ENCODE data around the gene LRCH1.
A peak's percentile ranks its signal among the peaks of the same experiment; 100 is the strongest.

Gene LRCH1

DNA sequence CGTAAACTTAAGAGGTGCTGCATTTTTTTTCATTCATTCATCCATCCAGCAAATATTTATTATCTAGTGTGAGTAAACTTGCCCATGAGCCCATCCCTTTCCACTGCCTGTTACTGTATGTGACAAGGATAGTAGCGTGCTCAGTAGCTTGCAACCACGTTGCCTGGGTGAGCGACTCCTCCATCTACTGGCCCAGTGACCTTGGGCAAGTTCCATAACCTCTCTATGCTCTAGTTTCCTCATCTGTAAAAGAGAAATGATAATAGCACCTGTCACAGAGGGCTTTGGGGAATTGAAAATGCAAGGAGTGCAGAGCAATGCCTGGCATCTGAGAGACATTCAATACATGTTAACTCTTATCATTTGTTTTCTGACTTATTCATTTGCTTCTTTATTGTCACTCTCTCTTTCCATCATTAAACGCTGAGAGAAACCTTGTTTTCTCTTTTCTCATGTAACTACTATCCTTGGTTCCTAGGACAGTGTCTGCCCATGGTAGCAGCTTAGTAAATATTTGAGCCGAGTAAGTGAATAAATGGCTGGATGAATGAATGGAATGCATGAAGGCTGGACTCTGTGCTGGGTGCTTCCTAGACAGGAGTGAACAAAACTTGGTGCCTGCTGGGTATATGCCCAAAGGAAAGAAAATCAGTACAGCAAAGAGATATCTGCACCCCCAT lies 19.9 kb downstream of the LRCH1 start:
- TF ChIP-seq, protein P1, sequence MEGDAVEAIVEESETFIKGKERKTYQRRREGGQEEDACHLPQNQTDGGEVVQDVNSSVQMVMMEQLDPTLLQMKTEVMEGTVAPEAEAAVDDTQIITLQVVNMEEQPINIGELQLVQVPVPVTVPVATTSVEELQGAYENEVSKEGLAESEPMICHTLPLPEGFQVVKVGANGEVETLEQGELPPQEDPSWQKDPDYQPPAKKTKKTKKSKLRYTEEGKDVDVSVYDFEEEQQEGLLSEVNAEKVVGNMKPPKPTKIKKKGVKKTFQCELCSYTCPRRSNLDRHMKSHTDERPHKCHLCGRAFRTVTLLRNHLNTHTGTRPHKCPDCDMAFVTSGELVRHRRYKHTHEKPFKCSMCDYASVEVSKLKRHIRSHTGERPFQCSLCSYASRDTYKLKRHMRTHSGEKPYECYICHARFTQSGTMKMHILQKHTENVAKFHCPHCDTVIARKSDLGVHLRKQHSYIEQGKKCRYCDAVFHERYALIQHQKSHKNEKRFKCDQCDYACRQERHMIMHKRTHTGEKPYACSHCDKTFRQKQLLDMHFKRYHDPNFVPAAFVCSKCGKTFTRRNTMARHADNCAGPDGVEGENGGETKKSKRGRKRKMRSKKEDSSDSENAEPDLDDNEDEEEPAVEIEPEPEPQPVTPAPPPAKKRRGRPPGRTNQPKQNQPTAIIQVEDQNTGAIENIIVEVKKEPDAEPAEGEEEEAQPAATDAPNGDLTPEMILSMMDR (conservative IDR thresholded peaks at IDR 0.05; ENCODE audit: control insufficient read depth, insufficient read depth, low read depth, low read length): no peak
- DNase-seq (ENCODE audit: low read depth): no peak
- no peak overlapping the region for H3K4me3 ChIP-seq (ENCODE audit: control insufficient read depth, low read depth, low read length)

DNA sequence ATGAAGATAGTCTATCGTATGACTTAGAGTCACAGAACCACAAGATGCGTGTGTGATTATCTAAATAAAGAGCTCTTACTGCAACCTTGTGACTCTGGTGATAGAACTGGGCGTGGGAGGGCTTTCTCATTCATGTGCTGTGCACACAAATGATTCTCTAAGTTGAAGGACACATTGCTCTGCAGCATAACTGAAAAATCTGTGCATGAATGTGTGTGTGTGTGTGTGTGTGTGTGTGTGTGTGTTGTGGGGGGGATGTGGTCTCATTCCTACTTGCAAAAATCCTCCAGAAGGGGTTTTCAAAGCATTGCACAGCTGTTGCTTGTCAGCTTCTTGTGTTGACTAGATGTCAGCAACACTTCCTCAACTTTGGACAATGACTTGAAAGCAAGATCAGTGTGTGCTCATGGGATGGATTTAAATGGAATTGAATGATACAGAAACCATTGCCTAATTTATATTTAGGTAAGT lies 22.4 kb downstream of the LRCH1 start:
- peak; percentile 73 for DNase-seq (ENCODE audit: low read depth)
- TF ChIP-seq, protein P1 (conservative IDR thresholded peaks at IDR 0.05; ENCODE audit: control insufficient read depth, insufficient read depth, low read depth, low read length): no peak
- no peak overlapping the region for H3K4me3 ChIP-seq (ENCODE audit: control insufficient read depth, low read depth, low read length)

DNA sequence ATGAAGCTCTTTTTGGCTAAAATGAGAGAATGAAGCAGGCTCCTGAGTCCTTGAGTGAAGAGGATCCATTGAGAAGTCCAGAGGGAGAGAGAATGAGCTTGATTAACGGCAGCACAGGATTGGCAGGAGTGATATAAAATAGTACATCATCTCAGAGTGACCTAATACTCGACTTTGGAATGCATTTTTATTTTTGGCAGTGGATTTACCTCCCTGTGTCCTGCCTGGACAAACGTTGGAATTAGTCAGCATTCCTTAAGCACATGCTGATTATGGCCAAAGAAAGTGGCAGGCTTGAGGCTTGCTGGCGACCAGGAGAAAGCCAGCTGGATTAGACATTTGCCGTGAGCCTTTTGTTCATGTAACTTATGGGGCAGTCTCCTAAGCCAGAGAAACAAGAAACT lies 22.9 kb downstream of the LRCH1 start:
- H3K4me3 ChIP-seq (ENCODE audit: control insufficient read depth, low read depth, low read length): no peak overlapping the region
- TF ChIP-seq, protein P1 (conservative IDR thresholded peaks at IDR 0.05; ENCODE audit: control insufficient read depth, insufficient read depth, low read depth, low read length): no peak
- DNase-seq (ENCODE audit: low read depth): peak; percentile 91

DNA sequence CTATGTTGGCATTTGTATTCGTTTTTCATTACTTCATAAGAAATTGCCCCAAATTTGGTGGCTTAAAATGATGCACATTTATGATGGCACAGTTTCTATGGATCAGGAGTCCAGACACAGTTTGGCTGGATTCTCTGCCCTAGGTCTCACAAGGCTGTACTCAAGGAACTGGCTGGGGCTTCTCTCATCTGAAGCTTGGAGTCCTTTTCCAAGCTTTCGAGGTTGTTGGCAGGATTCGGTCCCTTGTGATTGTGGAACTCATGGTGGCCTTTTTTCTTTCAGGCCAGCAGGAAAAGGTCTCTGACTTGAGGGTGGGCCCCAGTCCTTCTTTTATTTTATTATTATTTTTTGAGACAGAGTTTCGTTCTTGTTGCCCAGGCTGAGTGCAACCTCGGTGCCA lies 23.8 kb downstream of the LRCH1 start:
- H3K4me3 ChIP-seq (ENCODE audit: control insufficient read depth, low read depth, low read length): no peak overlapping the region
- TF ChIP-seq, protein P1 (conservative IDR thresholded peaks at IDR 0.05; ENCODE audit: control insufficient read depth, insufficient read depth, low read depth, low read length): no peak
- DNase-seq (ENCODE audit: low read depth): no peak

DNA sequence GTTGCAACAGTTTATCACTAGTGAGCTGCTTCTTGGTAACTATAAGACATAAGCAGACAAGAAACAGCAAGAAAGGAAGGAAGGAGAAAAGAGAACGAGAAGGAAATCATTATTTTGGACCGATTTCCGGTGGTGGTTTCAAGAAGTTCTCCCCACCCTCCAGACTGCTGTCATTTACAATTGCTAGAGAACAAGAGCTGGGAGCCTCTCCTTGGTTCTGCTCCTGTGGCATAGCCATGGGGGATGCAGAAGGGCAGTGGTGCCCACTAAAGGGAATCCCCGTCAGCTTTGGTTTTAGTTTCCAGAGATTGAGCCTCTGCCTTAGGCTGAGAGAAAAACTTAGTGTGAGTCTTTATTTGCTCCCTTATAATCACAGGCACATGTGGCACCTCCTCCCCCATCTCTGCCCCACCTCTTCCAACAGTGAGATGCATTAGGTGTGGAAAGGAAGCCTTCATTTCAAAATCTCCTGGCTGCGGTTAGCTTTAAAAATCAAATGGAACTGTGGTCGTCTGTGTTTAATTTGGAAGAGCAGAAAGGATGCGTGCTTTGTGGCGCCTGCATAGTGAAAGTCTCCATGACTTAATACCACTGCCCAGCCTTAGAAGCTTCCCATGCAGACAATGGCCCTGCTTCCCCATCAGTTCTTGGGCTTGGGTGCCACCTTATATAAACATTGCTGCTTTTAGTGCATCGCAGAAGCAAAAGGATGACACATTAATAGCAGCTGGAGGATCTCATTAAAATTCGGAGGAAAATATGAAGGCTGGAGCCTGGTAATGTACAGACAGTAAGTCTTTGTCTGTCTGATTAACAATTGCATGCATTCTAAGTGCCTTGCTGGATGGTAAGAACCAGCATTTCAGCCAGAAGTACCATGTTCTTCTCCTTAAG lies 25.0 kb downstream of the LRCH1 start:
- TF ChIP-seq, protein P1 (conservative IDR thresholded peaks at IDR 0.05; ENCODE audit: control insufficient read depth, insufficient read depth, low read depth, low read length): no peak
- H3K4me3 ChIP-seq (ENCODE audit: control insufficient read depth, low read depth, low read length): no peak overlapping the region
- peak; percentile 40 for DNase-seq (ENCODE audit: low read depth)

DNA sequence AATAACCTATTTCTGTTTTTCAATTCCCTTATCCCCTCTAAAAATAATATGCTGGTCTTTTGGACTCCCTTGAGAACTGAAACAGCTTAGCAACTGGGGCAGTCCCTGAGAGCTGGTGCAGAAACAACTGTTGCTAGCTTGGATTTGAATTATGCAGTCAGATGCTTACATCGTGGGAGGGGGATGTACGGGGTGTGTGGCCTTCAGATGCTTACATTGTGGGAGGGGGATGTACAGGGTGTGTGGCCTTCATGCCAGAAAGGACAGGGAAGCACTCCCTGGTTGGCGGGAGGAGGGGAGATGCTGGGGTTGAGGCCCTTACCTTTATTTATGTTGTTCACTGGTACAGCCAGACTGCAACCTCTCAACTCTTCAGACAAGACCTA lies 25.6 kb downstream of the LRCH1 start:
- no peak for DNase-seq (ENCODE audit: low read depth)
- H3K4me3 ChIP-seq (ENCODE audit: control insufficient read depth, low read depth, low read length): no peak overlapping the region
- TF ChIP-seq, protein P1 (conservative IDR thresholded peaks at IDR 0.05; ENCODE audit: control insufficient read depth, insufficient read depth, low read depth, low read length): no peak

Measured in fibroblast of mammary gland (primary cell).